OCI-LY1 (cell line): Measurements from ENCODE around the gene CLEC4A.

Experiments
- EZH2 ChIP-seq: fragments of 200-600 bp; sonication (generic), shearing (Covaris generic); IDR thresholded peaks from 2 replicates; pipeline ENCODE4 v1.8.0; 2017; ENCODE audit warnings: borderline replicate concordance, mixed run types, mild to moderate bottlenecking, antibody characterized with exemption, low read length, moderate library complexity, mixed read lengths
- TF ChIP-seq, protein P1 (sequence below): fragments of 200-600 bp; sonication (generic), shearing (Covaris generic); IDR thresholded peaks from 2 replicates; pipeline ENCODE4 v1.5.1; 2017; ENCODE audit warnings: mild to moderate bottlenecking, antibody characterized with exemption, low read length, moderate library complexity, mixed read lengths

- TF ChIP-seq, protein P1, sequence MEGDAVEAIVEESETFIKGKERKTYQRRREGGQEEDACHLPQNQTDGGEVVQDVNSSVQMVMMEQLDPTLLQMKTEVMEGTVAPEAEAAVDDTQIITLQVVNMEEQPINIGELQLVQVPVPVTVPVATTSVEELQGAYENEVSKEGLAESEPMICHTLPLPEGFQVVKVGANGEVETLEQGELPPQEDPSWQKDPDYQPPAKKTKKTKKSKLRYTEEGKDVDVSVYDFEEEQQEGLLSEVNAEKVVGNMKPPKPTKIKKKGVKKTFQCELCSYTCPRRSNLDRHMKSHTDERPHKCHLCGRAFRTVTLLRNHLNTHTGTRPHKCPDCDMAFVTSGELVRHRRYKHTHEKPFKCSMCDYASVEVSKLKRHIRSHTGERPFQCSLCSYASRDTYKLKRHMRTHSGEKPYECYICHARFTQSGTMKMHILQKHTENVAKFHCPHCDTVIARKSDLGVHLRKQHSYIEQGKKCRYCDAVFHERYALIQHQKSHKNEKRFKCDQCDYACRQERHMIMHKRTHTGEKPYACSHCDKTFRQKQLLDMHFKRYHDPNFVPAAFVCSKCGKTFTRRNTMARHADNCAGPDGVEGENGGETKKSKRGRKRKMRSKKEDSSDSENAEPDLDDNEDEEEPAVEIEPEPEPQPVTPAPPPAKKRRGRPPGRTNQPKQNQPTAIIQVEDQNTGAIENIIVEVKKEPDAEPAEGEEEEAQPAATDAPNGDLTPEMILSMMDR = no peak
- no peak for TF ChIP-seq EZH2
Observed at GRCh38 chr12:8080120-8080519, 43.3 kb upstream of the CLEC4A start.
